ENCODE data around the gene RTP3. TPM values are rescaled to one million over a fixed set of nuclear protein-coding genes. Genes with fewer than 3 reads are reported as not detected.

RTP3 gene
- total RNA-seq, 1 experiment from 2014 or later = not detected

- peak; percentile 72 for DNase-seq (ENCODE audit: low read depth, low spot score)
- no TSS peak for BruUV-seq (replicated peaks)
- peak; percentile 97 for ATAC-seq
- in situ Hi-C loops (cut with HindIII; ENCODE audit: low pct_unique_long_range_greater_than_20kb, low sequenced_read_pairs) = no loop called here
- intact Hi-C loops (cut with micrococcal nuclease; ENCODE audit: unreplicated experiment) = loop anchor here (2.0 to 5.0 kb wide), 2 partner anchors 70 to 143 kb away; no protein-coding TSS in a partner anchor
- Histone ChIP-seq H3K27ac (ENCODE audit: low read length) (no peak overlapping the region), H3K4me3 (ENCODE audit: low read depth in 2 of 2, low read length in 2 of 2) (no peak overlapping the region), H3K27me3 (ENCODE audit: control insufficient read depth, insufficient read depth, low read length) (no peaks in the 10 kb centered on the region), H3K9me3 (ENCODE audit: control insufficient read depth, insufficient read depth, low read depth, low read length) (no peaks in the 10 kb centered on the region), H3K4me1 (ENCODE audit: control insufficient read depth, insufficient read depth, low read length) (no peaks in the 10 kb centered on the region), H3K36me3 (ENCODE audit: control insufficient read depth, insufficient read depth, low read length) (no peaks in the 10 kb centered on the region)
- ChIA-PET CTCF (interaction anchor here (0.7 to 2.3 kb wide), 5 partner anchors 13 to 420 kb away, joined by 3 to 26 read pairs (median 5); no protein-coding TSS in a partner anchor), POLR2A (no interaction called here)
- no peak for TF ChIP-seq TCF7L2 (IDR thresholded peaks at IDR 0.05; ENCODE audit: low read depth, low read length)
- peak; percentile 96 for TF ChIP-seq CTCF (IDR thresholded peaks at IDR 0.05)
Observed at GRCh38 chr3:46488735-46489361, 8.9 kb upstream of the RTP3 start.

GRCh38 chr3:46489381-46489780 is 8.4 kb upstream of the RTP3 start:
- DNase-seq (ENCODE audit: low read depth, low spot score) (no peak), ATAC-seq (no peak)
- no TSS peak for BruUV-seq (replicated peaks)
- Histone ChIP-seq H3K4me3 (ENCODE audit: low read depth in 2 of 2, low read length in 2 of 2) (no peak overlapping the region), H3K9me3 (ENCODE audit: control insufficient read depth, insufficient read depth, low read depth, low read length) (no peaks in the 10 kb centered on the region), H3K4me1 (ENCODE audit: control insufficient read depth, insufficient read depth, low read length) (no peaks in the 10 kb centered on the region), H3K36me3 (ENCODE audit: control insufficient read depth, insufficient read depth, low read length) (no peaks in the 10 kb centered on the region), H3K27me3 (ENCODE audit: control insufficient read depth, insufficient read depth, low read length) (no peaks in the 10 kb centered on the region), H3K27ac (ENCODE audit: low read length) (no peak overlapping the region)
- in situ Hi-C loops (cut with HindIII; ENCODE audit: low pct_unique_long_range_greater_than_20kb, low sequenced_read_pairs) = no loop called here
- ChIA-PET CTCF (interaction anchor here (1.4 to 2.3 kb wide), 2 partner anchors 68 to 140 kb away, joined by 21 to 26 read pairs; no protein-coding TSS in a partner anchor), POLR2A (no interaction called here)
- TF ChIP-seq CTCF (IDR thresholded peaks at IDR 0.05) (no peak), SIN3A (IDR thresholded peaks at IDR 0.05; ENCODE audit: borderline replicate concordance, insufficient read depth, low read depth, low read length) (no peak), POLR2AphosphoS5 (IDR thresholded peaks at IDR 0.05; ENCODE audit: low read depth, low read length) (no peak), TCF7L2 (IDR thresholded peaks at IDR 0.05; ENCODE audit: low read depth, low read length) (no peak), REST (IDR thresholded peaks at IDR 0.05; ENCODE audit: insufficient read depth in 1 of 2, low read depth in 2 of 2, low read length in 1 of 2) (no peak)
- intact Hi-C loops (cut with micrococcal nuclease; ENCODE audit: unreplicated experiment) = loop anchor here (2.0 to 5.0 kb wide), 2 partner anchors 69 to 143 kb away; no protein-coding TSS in a partner anchor

Data from Panc1 (cell line).